GM19193 (cell line): ENCODE measurements around the gene ARHGAP15.

Experiments
- POLR2A ChIP-seq: IDR thresholded peaks from 4 replicates; pipeline ENCODE4 v1.6.1; 2011; ENCODE audit not compliant: insufficient read depth, insufficient read length; ENCODE audit errors: extremely low read depth

The ARHGAP15 gene

GRCh38 chr2:143758629-143759330 lies 629.6 kb downstream of the ARHGAP15 start:
- no peak for TF ChIP-seq POLR2A

GRCh38 chr2:143759455-143759854 lies 630.2 kb downstream of the ARHGAP15 start:
- TF ChIP-seq POLR2A = no peak

- TF ChIP-seq POLR2A = no peak
Observed at GRCh38 chr2:143762176-143762928, 633.1 kb downstream of the ARHGAP15 start.

- no peak for TF ChIP-seq POLR2A
Observed at GRCh38 chr2:143764261-143764660, 635.0 kb downstream of the ARHGAP15 start.

GRCh38 chr2:143764706-143765105 lies 635.5 kb downstream of the ARHGAP15 start:
- TF ChIP-seq POLR2A = no peak

- TF ChIP-seq POLR2A = no peak
Observed at GRCh38 chr2:143768991-143769390, 639.8 kb downstream of the ARHGAP15 start.

- no peak for TF ChIP-seq POLR2A
Observed at GRCh38 chr2:143771939-143772338, 642.7 kb downstream of the ARHGAP15 start.

- TF ChIP-seq POLR2A = no peak
Observed at GRCh38 chr2:143776526-143777297, 647.5 kb downstream of the ARHGAP15 start.

GRCh38 chr2:143779021-143779420 lies 649.8 kb downstream of the ARHGAP15 start:
- TF ChIP-seq POLR2A = no peak

- TF ChIP-seq POLR2A = no peak
Observed at GRCh38 chr2:143786026-143786765, 657.0 kb downstream of the ARHGAP15 start.

- TF ChIP-seq POLR2A = no peak
Observed at GRCh38 chr2:143787674-143788073, 658.5 kb downstream of the ARHGAP15 start.

GRCh38 chr2:143792602-143793001 lies 663.4 kb downstream of the ARHGAP15 start:
- no peak for TF ChIP-seq POLR2A

- TF ChIP-seq POLR2A = no peak
Observed at GRCh38 chr2:143793381-143793780, 664.2 kb downstream of the ARHGAP15 start.

GRCh38 chr2:143796051-143796450 lies 666.8 kb downstream of the ARHGAP15 start:
- TF ChIP-seq POLR2A = no peak

- TF ChIP-seq POLR2A = no peak
Observed at GRCh38 chr2:143801561-143801960, 672.3 kb downstream of the ARHGAP15 start.
